Breast epithelium (tissue), 3 donors: ENCODE measurements around the gene CACFD1.

Experiments
- CTCF ChIP-seq, 3 donors: fragments of 450-650 bp; IDR thresholded peaks; one replicate each; pipeline ENCODE4 v1.5.1; 2016 to 2017; ENCODE audit warnings: antibody characterized with exemption in 3 of 3, mild to moderate bottlenecking in 3 of 3, moderate library complexity in 3 of 3
- POLR2AphosphoS5 ChIP-seq, 3 donors: sonication (generic); formaldehyde crosslinking; IDR thresholded peaks; one replicate each; pipeline ENCODE4 v1.6.1; 2017; ENCODE audit warnings: antibody characterized with exemption in 3 of 3

- TF ChIP-seq CTCF (IDR thresholded peaks at IDR 0.05) (no peak), POLR2AphosphoS5 (IDR thresholded peaks at IDR 0.05) (no peak)
These were observed 29.7 kb downstream of the CACFD1 start for GRCh38 chr9:133489253-133490190.
